Smooth muscle cell (in vitro differentiated cells): ENCODE measurements around the gene CHI3L2. TPM values are rescaled to one million over a fixed set of nuclear protein-coding genes. Genes with fewer than 3 reads are reported as not detected.

Experiments used
- DNase-seq: peaks from one replicate; lab custom pipeline; 2025; ENCODE audit not compliant: unreplicated experiment; lab: John Stamatoyannopoulos, UW
- H2AFZ ChIP-seq: fragments of 200-600 bp; sonication (generic); 2 replicates; pipeline ENCODE4 v1.6.0; 2016; ENCODE audit warnings: antibody characterized with exemption, low read depth, mild to moderate bottlenecking
- H3F3A ChIP-seq: fragments of 200-600 bp; sonication (generic); 2 replicates; pipeline ENCODE4 v1.6.0; 2017; ENCODE audit warnings: antibody characterized with exemption, low read depth
- H3K27ac ChIP-seq: fragments of 200-600 bp; sonication (generic); 2 replicates; pipeline ENCODE4 v1.5.1; 2016; ENCODE audit warnings: low read depth, mild to moderate bottlenecking
- H3K27me3 ChIP-seq: fragments of 200-600 bp; sonication (generic); 2 replicates; pipeline ENCODE4 v1.6.1; 2016; ENCODE audit warnings: low read depth, mild to moderate bottlenecking
- H3K36me3 ChIP-seq: fragments of 200-600 bp; sonication (generic); 2 replicates; pipeline ENCODE4 v1.5.1; 2016; ENCODE audit warnings: low read depth
- H3K4me1 ChIP-seq: fragments of 200-600 bp; sonication (generic); 2 replicates; pipeline ENCODE4 v1.5.1; 2016; ENCODE audit warnings: low read depth
- H3K4me2 ChIP-seq: fragments of 200-600 bp; sonication (generic); 2 replicates; pipeline ENCODE4 v1.6.0; 2016; ENCODE audit warnings: mild to moderate bottlenecking
- H3K4me3 ChIP-seq: fragments of 200-600 bp; sonication (generic); 2 replicates; pipeline ENCODE4 v1.5.1; 2016; ENCODE audit warnings: mild to moderate bottlenecking
- H3K79me2 ChIP-seq: fragments of 200-600 bp; sonication (generic); 2 replicates; pipeline ENCODE4 v1.6.0; 2016; ENCODE audit warnings: low read depth, mild to moderate bottlenecking
- H3K9ac ChIP-seq: fragments of 200-600 bp; sonication (generic); 2 replicates; pipeline ENCODE4 v1.6.0; 2016; ENCODE audit warnings: low read depth
- H3K9me3 ChIP-seq: fragments of 200-600 bp; sonication (generic); replicated peaks from 2 replicates; pipeline ENCODE4 v1.5.1; 2016; ENCODE audit warnings: low read depth
- H4K20me1 ChIP-seq: fragments of 200-600 bp; sonication (generic); 2 replicates; pipeline ENCODE4 v1.6.0; 2016; ENCODE audit warnings: low read depth
- WGBS: methylation state at CpG from one replicate; pipeline ENCODE4 v1.1.7; 2016; ENCODE audit warnings: low lambda C conversion rate; 5-methylcytosine and 5-hydroxymethylcytosine counted together
- polyA plus RNA-seq: library from polyadenylated mRNA; unstranded; fragments of >200 nt; fragmentation: Nextera tagmentation; extraction: Ambion mirVana; gene quantifications from 2 replicates; pipeline ENCODE4 v1.2.1, GENCODE V29; 2016
- total RNA-seq: library from RNA; depleted of rRNA; stranded (reverse); fragments of >200 nt; gene quantifications from 2 replicates; pipeline ENCODE4 v1.2.3, GENCODE V29; 2014
- TF ChIP-seq, protein P1 (sequence below): fragments of 200-600 bp; sonication (generic); IDR thresholded peaks from 2 replicates; pipeline ENCODE4 v1.5.1; 2017; ENCODE audit warnings: borderline replicate concordance, mild to moderate bottlenecking, antibody characterized with exemption; ENCODE audit not compliant: insufficient read depth, poor library complexity, severe bottlenecking

CHI3L2 gene
- total and polyA plus RNA-seq, 2 experiments from 2014 or later = 0.54 to 2.0 TPM

- WGBS = 85% methylated on average over 5 of the region's 5 CpGs
- DNase-seq = no peak
- TF ChIP-seq, protein P1, sequence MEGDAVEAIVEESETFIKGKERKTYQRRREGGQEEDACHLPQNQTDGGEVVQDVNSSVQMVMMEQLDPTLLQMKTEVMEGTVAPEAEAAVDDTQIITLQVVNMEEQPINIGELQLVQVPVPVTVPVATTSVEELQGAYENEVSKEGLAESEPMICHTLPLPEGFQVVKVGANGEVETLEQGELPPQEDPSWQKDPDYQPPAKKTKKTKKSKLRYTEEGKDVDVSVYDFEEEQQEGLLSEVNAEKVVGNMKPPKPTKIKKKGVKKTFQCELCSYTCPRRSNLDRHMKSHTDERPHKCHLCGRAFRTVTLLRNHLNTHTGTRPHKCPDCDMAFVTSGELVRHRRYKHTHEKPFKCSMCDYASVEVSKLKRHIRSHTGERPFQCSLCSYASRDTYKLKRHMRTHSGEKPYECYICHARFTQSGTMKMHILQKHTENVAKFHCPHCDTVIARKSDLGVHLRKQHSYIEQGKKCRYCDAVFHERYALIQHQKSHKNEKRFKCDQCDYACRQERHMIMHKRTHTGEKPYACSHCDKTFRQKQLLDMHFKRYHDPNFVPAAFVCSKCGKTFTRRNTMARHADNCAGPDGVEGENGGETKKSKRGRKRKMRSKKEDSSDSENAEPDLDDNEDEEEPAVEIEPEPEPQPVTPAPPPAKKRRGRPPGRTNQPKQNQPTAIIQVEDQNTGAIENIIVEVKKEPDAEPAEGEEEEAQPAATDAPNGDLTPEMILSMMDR = no peak
- Histone ChIP-seq H2AFZ (no peak overlapping the region), H3K27me3 (no peaks in the 10 kb centered on the region), H4K20me1 (no peaks in the 10 kb centered on the region), H3K4me3 (no peak overlapping the region), H3K4me1 (peaks cover 30% of the 10 kb centered on the region), H3K9ac (no peak overlapping the region), H3K27ac (no peak overlapping the region), H3K79me2 (no peaks in the 10 kb centered on the region), H3K9me3 (no peaks in the 10 kb centered on the region), H3F3A (peaks cover 6% of the 10 kb centered on the region), H3K36me3 (no peaks in the 10 kb centered on the region), H3K4me2 (no peak overlapping the region)
Observed at GRCh38 chr1:111217183-111217910, 10.2 kb upstream of the CHI3L2 start.

GRCh38 chr1:111218701-111219556 lies 8.6 kb upstream of the CHI3L2 start:
- Histone ChIP-seq H3K4me2 (no peak overlapping the region), H3K27ac (no peak overlapping the region), H2AFZ (no peak overlapping the region), H3K27me3 (no peaks in the 10 kb centered on the region), H3K36me3 (no peaks in the 10 kb centered on the region), H3K9ac (no peak overlapping the region), H3K9me3 (no peaks in the 10 kb centered on the region), H3K79me2 (no peaks in the 10 kb centered on the region), H3K4me1 (peaks cover 28% of the 10 kb centered on the region), H3F3A (peaks cover 9% of the 10 kb centered on the region), H4K20me1 (no peaks in the 10 kb centered on the region), H3K4me3 (no peak overlapping the region)
- no peak for DNase-seq
- 82% methylated on average over 8 of the region's 8 CpGs for WGBS
- TF ChIP-seq, protein P1 = no peak

- Histone ChIP-seq H2AFZ (no peak overlapping the region), H3K4me3 (no peak overlapping the region), H3K4me1 (peaks cover 22% of the 10 kb centered on the region), H3K4me2 (no peak overlapping the region), H3K27ac (no peak overlapping the region), H3K27me3 (no peaks in the 10 kb centered on the region), H3K79me2 (no peaks in the 10 kb centered on the region), H3K36me3 (no peaks in the 10 kb centered on the region), H3K9ac (no peak overlapping the region), H3F3A (peaks cover 9% of the 10 kb centered on the region), H4K20me1 (no peaks in the 10 kb centered on the region), H3K9me3 (no peaks in the 10 kb centered on the region)
- TF ChIP-seq, protein P1 = no peak
- DNase-seq = no peak
- WGBS = 91% methylated on average over 5 of the region's 5 CpGs
Observed at GRCh38 chr1:111219557-111220286, 7.8 kb upstream of the CHI3L2 start.
